GM23338 (cell line): Measurements from ENCODE around the gene MTHFD1L. TPM values are rescaled to one million over a fixed set of nuclear protein-coding genes. Genes with fewer than 3 reads are reported as not detected.

Experiments
- ATAC-seq: fragments of 200-7000 bp; cut with Tn5 transposase; 3 replicates; pipeline ENCODE4 v1.9.1; 2020
- DNase-seq: peaks from one replicate; pipeline ENCODE4 v3.0.0-alpha.2; 2015; ENCODE audit warnings: low spot score
- H2AFZ ChIP-seq: fragments of 200-600 bp; sonication (generic); 2 replicates; pipeline ENCODE4 v1.8.0; 2016; ENCODE audit warnings: antibody characterized with exemption, mild to moderate bottlenecking, moderate library complexity
- H3F3A ChIP-seq: fragments of 200-600 bp; sonication (generic); replicated peaks from 2 replicates; pipeline ENCODE4 v1.8.0; 2017; ENCODE audit warnings: antibody characterized with exemption, mixed run types, low read depth
- H3K27ac ChIP-seq: fragments of 200-600 bp; sonication (generic); 2 replicates; pipeline ENCODE4 v1.6.1; 2016; ENCODE audit warnings: low read depth
- H3K27me3 ChIP-seq: fragments of 200-600 bp; sonication (generic); 2 replicates; pipeline ENCODE4 v1.8.0; 2016; ENCODE audit warnings: mild to moderate bottlenecking, mixed run types, moderate library complexity; ENCODE audit not compliant: insufficient read depth
- H3K36me3 ChIP-seq: fragments of 200-600 bp; sonication (generic); 2 replicates; pipeline ENCODE4 v1.8.0; 2016; ENCODE audit warnings: mild to moderate bottlenecking; ENCODE audit not compliant: insufficient read depth
- H3K4me1 ChIP-seq: fragments of 200-600 bp; sonication (generic); 2 replicates; pipeline ENCODE4 v1.8.0; 2016; ENCODE audit warnings: mild to moderate bottlenecking, moderate library complexity; ENCODE audit not compliant: insufficient read depth
- H3K4me2 ChIP-seq: fragments of 200-600 bp; sonication (generic); 2 replicates; pipeline ENCODE4 v1.7.1; 2017; ENCODE audit warnings: mixed run types
- H3K4me3 ChIP-seq: fragments of 200-600 bp; sonication (generic); 2 replicates; pipeline ENCODE4 v1.6.1; 2016; ENCODE audit warnings: mixed run types
- H3K79me2 ChIP-seq: fragments of 200-600 bp; sonication (generic); replicated peaks from 2 replicates; pipeline ENCODE4 v1.8.0; 2017; ENCODE audit warnings: mild to moderate bottlenecking; ENCODE audit not compliant: insufficient read depth
- H3K9me2 ChIP-seq: fragments of 200-600 bp; sonication (generic); 2 replicates; pipeline ENCODE4 v1.8.0; 2017; ENCODE audit not compliant: insufficient read depth
- H4K20me1 ChIP-seq: fragments of 200-600 bp; sonication (generic); replicated peaks from 2 replicates; pipeline ENCODE4 v1.8.0; 2017; ENCODE audit warnings: mild to moderate bottlenecking; ENCODE audit not compliant: insufficient read depth
- H3K27ac Mint-ChIP-seq: 2 replicates; pipeline ENCODE4 v1.8.0; 2020; ENCODE audit warnings: inconsistent platforms, mild to moderate bottlenecking, moderate library complexity, mixed read lengths
- H3K27me3 Mint-ChIP-seq: 3 replicates; pipeline ENCODE4 v1.8.0; 2022; ENCODE audit warnings: low read depth, mild to moderate bottlenecking, moderate library complexity, mixed read lengths, inconsistent platforms; ENCODE audit not compliant: insufficient read depth, poor library complexity
- H3K36me3 Mint-ChIP-seq: 3 replicates; pipeline ENCODE4 v1.8.0; 2021; ENCODE audit warnings: low read depth, mild to moderate bottlenecking, inconsistent platforms, moderate library complexity, mixed read lengths
- H3K4me1 Mint-ChIP-seq: 3 replicates; pipeline ENCODE4 v1.8.0; 2020; ENCODE audit warnings: mild to moderate bottlenecking, inconsistent platforms, mixed read lengths
- H3K4me3 Mint-ChIP-seq: 3 replicates; pipeline ENCODE4 v1.8.0; 2021; ENCODE audit warnings: moderate library complexity, mild to moderate bottlenecking, inconsistent platforms, mixed read lengths
- H3K9me3 Mint-ChIP-seq: 3 replicates; pipeline ENCODE4 v1.8.0; 2020; ENCODE audit warnings: moderate library complexity, mild to moderate bottlenecking, inconsistent platforms, mixed read lengths
- CTCF ChIP-seq, 2 experiments: fragments of 200-600 bp in 1 of 2; sonication (generic) in 1 of 2; conservative IDR thresholded peaks; 2 replicates each; pipeline versions ENCODE4 v1.5.1 to v1.6.1; 2016 to 2017; ENCODE audit warnings: antibody characterized with exemption in 2 of 2, low read depth in 2 of 2, mild to moderate bottlenecking in 2 of 2, moderate library complexity in 1 of 2
- EZH2 ChIP-seq: fragments of 200-600 bp; sonication (generic); IDR thresholded peaks from one replicate; pipeline ENCODE4 v1.8.0; 2017; ENCODE audit warnings: antibody characterized with exemption, mild to moderate bottlenecking, low read depth; ENCODE audit not compliant: unreplicated experiment
- EZH2phosphoT487 ChIP-seq: fragments of 200-600 bp; sonication (generic); IDR thresholded peaks from one replicate; pipeline ENCODE4 v1.8.1; 2018; ENCODE audit warnings: antibody characterized with exemption; ENCODE audit not compliant: unreplicated experiment
- NANOG ChIP-seq: IDR thresholded peaks from 2 replicates; pipeline ENCODE4 v1.6.1; 2016; ENCODE audit warnings: antibody characterized with exemption, borderline replicate concordance
- POLR2AphosphoS5 ChIP-seq: IDR thresholded peaks from 2 replicates; pipeline ENCODE4 v1.6.1; 2016; ENCODE audit warnings: antibody characterized with exemption, low read depth
- REST ChIP-seq: IDR thresholded peaks from one replicate; pipeline ENCODE4 v1.6.1; 2018; ENCODE audit warnings: antibody characterized with exemption; ENCODE audit not compliant: unreplicated experiment
- ZNF462 ChIP-seq: fragments of 250-450 bp; sonication (Bioruptor Pico); IDR thresholded peaks from 2 replicates; pipeline ENCODE4 v1.5.0; 2020; ENCODE audit warnings: mild to moderate bottlenecking, moderate library complexity
- polyA plus RNA-seq: library from polyadenylated mRNA; unstranded; fragments of >200 nt; fragmentation: Nextera tagmentation; extraction: Ambion mirVana; gene quantifications from 2 replicates; pipeline ENCODE4 v1.2.1, GENCODE V29; 2016
- total RNA-seq: library from RNA; depleted of rRNA; stranded (reverse); fragments of >200 nt; shearing (Covaris generic); gene quantifications from 2 replicates; pipeline ENCODE4 v1.2.3, GENCODE V29; 2014
- TF ChIP-seq, protein P1 (sequence below): IDR thresholded peaks from 2 replicates; pipeline ENCODE4 v1.6.1; 2016; ENCODE audit warnings: antibody characterized with exemption

Gene MTHFD1L
- total and polyA plus RNA-seq, 2 experiments from 2014 or later = 53.2 to 66.8 TPM

DNA sequence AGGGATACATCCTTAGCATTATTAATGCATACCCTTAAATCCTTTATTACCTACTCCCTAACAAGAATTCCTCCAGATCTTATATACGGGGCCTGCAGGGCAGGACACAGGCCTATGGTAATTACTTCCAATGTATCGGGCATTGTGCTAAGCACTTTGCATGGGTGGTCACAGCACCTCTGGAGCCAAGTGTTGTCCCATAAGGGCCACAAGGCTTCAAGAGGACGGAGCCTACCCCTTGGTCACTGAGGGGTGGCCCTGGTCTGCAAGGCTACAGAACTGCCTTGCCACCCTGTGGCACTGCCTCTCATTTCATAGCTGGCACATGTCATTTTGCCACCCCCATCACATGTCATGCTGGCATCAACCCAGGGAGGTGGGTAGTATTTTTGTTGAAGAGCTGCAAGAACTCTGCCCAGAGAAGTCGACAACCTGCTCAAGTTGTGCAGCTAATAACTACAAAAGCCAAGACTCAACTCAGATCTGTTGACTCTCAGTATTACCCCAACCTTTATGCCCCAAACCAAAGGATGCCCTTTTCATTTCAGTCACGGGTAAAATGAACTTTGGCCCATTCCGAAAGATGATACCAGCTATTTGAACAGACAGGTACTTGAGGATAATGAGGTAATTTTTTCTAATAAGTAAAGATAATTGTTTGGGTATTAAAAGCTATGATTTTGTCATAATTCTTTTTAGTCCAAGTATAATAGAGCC lies 230.2 kb downstream of the MTHFD1L start:
- Histone ChIP-seq H2AFZ (no peak overlapping the region), H3K27me3 (no peaks in the 10 kb centered on the region), H3K4me2 (no peak overlapping the region), H3K4me1 (no peaks in the 10 kb centered on the region), H4K20me1 (no peaks in the 10 kb centered on the region), H3F3A (no peaks in the 10 kb centered on the region), H3K9me2 (no peaks in the 10 kb centered on the region), H3K79me2 (no peaks in the 10 kb centered on the region), H3K27ac (no peak overlapping the region), H3K36me3 (peaks cover 4% of the 10 kb centered on the region; the same call in 1 of the 2 replicates), H3K4me3 (no peak overlapping the region)
- Mint-ChIP-seq H3K27me3 (peaks cover 13% of the 10 kb centered on the region), H3K4me1 (peaks cover 11% of the 10 kb centered on the region), H3K9me3 (no peaks in the 10 kb centered on the region; the same call in 1 of the 3 replicates), H3K4me3 (no peak overlapping the region), H3K36me3 (peaks cover 59% of the 10 kb centered on the region), H3K27ac (no peak overlapping the region)
- DNase-seq (no peak), ATAC-seq (no peak)
- TF ChIP-seq ZNF462 (CRISPR knock-in tag) = no peak
- TF ChIP-seq, protein P1, sequence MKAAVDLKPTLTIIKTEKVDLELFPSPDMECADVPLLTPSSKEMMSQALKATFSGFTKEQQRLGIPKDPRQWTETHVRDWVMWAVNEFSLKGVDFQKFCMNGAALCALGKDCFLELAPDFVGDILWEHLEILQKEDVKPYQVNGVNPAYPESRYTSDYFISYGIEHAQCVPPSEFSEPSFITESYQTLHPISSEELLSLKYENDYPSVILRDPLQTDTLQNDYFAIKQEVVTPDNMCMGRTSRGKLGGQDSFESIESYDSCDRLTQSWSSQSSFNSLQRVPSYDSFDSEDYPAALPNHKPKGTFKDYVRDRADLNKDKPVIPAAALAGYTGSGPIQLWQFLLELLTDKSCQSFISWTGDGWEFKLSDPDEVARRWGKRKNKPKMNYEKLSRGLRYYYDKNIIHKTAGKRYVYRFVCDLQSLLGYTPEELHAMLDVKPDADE = no peak
- TF ChIP-seq EZH2phosphoT487 = no peak
- no peak for TF ChIP-seq CTCF (conservative IDR thresholded peaks at IDR 0.05; ENCODE audit: low read depth in 2 of 2)
- TF ChIP-seq REST = no peak
- TF ChIP-seq POLR2AphosphoS5 = no peak
- no peak for TF ChIP-seq NANOG
- TF ChIP-seq EZH2 = no peak
